HUES6 (cell line): Measurements from ENCODE around the gene ILK.

Experiments
- H3K27ac ChIP-seq: 2 replicates; pipeline ENCODE4 v1.7.0; 2013; ENCODE audit warnings: low read depth, mild to moderate bottlenecking, low read length, inconsistent platforms
- H3K27me3 ChIP-seq: 2 replicates; pipeline ENCODE4 v1.6.1; 2013; ENCODE audit warnings: low read length; ENCODE audit not compliant: control insufficient read depth, insufficient read depth
- H3K36me3 ChIP-seq: 2 replicates; pipeline ENCODE4 v1.6.1; 2013; ENCODE audit warnings: low read length; ENCODE audit not compliant: control insufficient read depth, insufficient read depth
- H3K4me1 ChIP-seq: 2 replicates; pipeline ENCODE4 v1.6.1; 2013; ENCODE audit warnings: low read length; ENCODE audit not compliant: control insufficient read depth, insufficient read depth
- H3K4me3 ChIP-seq: 2 replicates; pipeline ENCODE4 v1.5.1; 2013; ENCODE audit warnings: low read depth, low read length
- H3K9ac ChIP-seq: one replicate; pipeline ENCODE4 v1.6.1; 2013; ENCODE audit warnings: mild to moderate bottlenecking, low read length
- H3K9me3 ChIP-seq: 2 replicates; pipeline ENCODE4 v1.6.1; 2013; ENCODE audit warnings: low read depth, low read length; ENCODE audit not compliant: control insufficient read depth, insufficient read depth

Gene ILK

GRCh38 chr11:6632116-6633073 lies 28.8 kb downstream of the ILK start:
- H3K36me3 ChIP-seq = peaks cover 4% of the 10 kb centered on the region; the same call in 1 of the 2 replicates
- H3K4me1 ChIP-seq = peaks cover 8% of the 10 kb centered on the region; the same call in 1 of the 2 replicates
- H3K4me3 ChIP-seq = no peak overlapping the region
- peaks cover 44% of the 10 kb centered on the region for H3K27me3 ChIP-seq
- no peaks in the 10 kb centered on the region for H3K9me3 ChIP-seq
- H3K27ac ChIP-seq = no peak overlapping the region
- no peak overlapping the region for H3K9ac ChIP-seq

- Histone ChIP-seq H3K4me1 (peaks cover 8% of the 10 kb centered on the region; the same call in 1 of the 2 replicates), H3K9me3 (no peaks in the 10 kb centered on the region), H3K27me3 (peaks cover 40% of the 10 kb centered on the region), H3K4me3 (no peak overlapping the region), H3K36me3 (peaks cover 2% of the 10 kb centered on the region; the same call in 1 of the 2 replicates), H3K27ac (no peak overlapping the region), H3K9ac (no peak overlapping the region)
Observed at GRCh38 chr11:6633422-6634408, 30.1 kb downstream of the ILK start.

GRCh38 chr11:6634534-6634933 lies 31.0 kb downstream of the ILK start:
- no peaks in the 10 kb centered on the region; the same call in 1 of the 2 replicates for H3K36me3 ChIP-seq
- peaks cover 32% of the 10 kb centered on the region for H3K27me3 ChIP-seq
- no peaks in the 10 kb centered on the region for H3K9me3 ChIP-seq
- no peak overlapping the region for H3K4me3 ChIP-seq
- H3K4me1 ChIP-seq = peaks cover 8% of the 10 kb centered on the region; the same call in 1 of the 2 replicates
- H3K27ac ChIP-seq = no peak overlapping the region
- no peak overlapping the region for H3K9ac ChIP-seq

- Histone ChIP-seq H3K4me1 (peaks cover 8% of the 10 kb centered on the region; the same call in 1 of the 2 replicates), H3K4me3 (no peak overlapping the region), H3K9ac (no peak overlapping the region), H3K9me3 (no peaks in the 10 kb centered on the region), H3K36me3 (no peaks in the 10 kb centered on the region; the same call in 1 of the 2 replicates), H3K27ac (no peak overlapping the region), H3K27me3 (peaks cover 24% of the 10 kb centered on the region)
Observed at GRCh38 chr11:6635082-6635932, 31.7 kb downstream of the ILK start.

- peaks cover 12% of the 10 kb centered on the region for H3K27me3 ChIP-seq
- no peak overlapping the region for H3K27ac ChIP-seq
- no peaks in the 10 kb centered on the region; the same call in 1 of the 2 replicates for H3K36me3 ChIP-seq
- no peaks in the 10 kb centered on the region for H3K9me3 ChIP-seq
- H3K4me1 ChIP-seq = peaks cover 8% of the 10 kb centered on the region; the same call in 1 of the 2 replicates
- H3K4me3 ChIP-seq = no peak overlapping the region
- no peak overlapping the region for H3K9ac ChIP-seq
Observed at GRCh38 chr11:6636480-6636879, 32.9 kb downstream of the ILK start.

- Histone ChIP-seq H3K36me3 (no peaks in the 10 kb centered on the region; the same call in 1 of the 2 replicates), H3K4me3 (no peak overlapping the region), H3K27ac (no peak overlapping the region), H3K27me3 (no peaks in the 10 kb centered on the region), H3K9ac (no peak overlapping the region), H3K9me3 (no peaks in the 10 kb centered on the region), H3K4me1 (peaks cover 8% of the 10 kb centered on the region; the same call in 1 of the 2 replicates)
Observed at GRCh38 chr11:6637871-6638270, 34.3 kb downstream of the ILK start.

GRCh38 chr11:6638429-6638828 lies 34.9 kb downstream of the ILK start:
- no peaks in the 10 kb centered on the region for H3K27me3 ChIP-seq
- H3K4me3 ChIP-seq = no peak overlapping the region
- H3K4me1 ChIP-seq = peaks cover 8% of the 10 kb centered on the region; the same call in 1 of the 2 replicates
- no peaks in the 10 kb centered on the region for H3K9me3 ChIP-seq
- no peaks in the 10 kb centered on the region for H3K36me3 ChIP-seq
- H3K27ac ChIP-seq = no peak overlapping the region
- H3K9ac ChIP-seq = no peak overlapping the region

- no peak overlapping the region for H3K9ac ChIP-seq
- peaks cover 6% of the 10 kb centered on the region; the same call in 1 of the 2 replicates for H3K4me1 ChIP-seq
- H3K36me3 ChIP-seq = no peaks in the 10 kb centered on the region
- no peaks in the 10 kb centered on the region for H3K27me3 ChIP-seq
- H3K9me3 ChIP-seq = no peaks in the 10 kb centered on the region
- H3K4me3 ChIP-seq = no peak overlapping the region
- H3K27ac ChIP-seq = no peak overlapping the region
Observed at GRCh38 chr11:6640036-6640984, 36.7 kb downstream of the ILK start.

GRCh38 chr11:6640985-6641701 lies 37.6 kb downstream of the ILK start:
- no peaks in the 10 kb centered on the region for H3K9me3 ChIP-seq
- H3K4me3 ChIP-seq = no peak overlapping the region
- H3K9ac ChIP-seq = no peak overlapping the region
- no peaks in the 10 kb centered on the region for H3K36me3 ChIP-seq
- 0 out of 2 replicates have a peak, but pooled peaks cover under 1% of the 10 kb centered on the region for H3K4me1 ChIP-seq
- H3K27me3 ChIP-seq = no peaks in the 10 kb centered on the region
- H3K27ac ChIP-seq = no peak overlapping the region
